Neural crest cell (in vitro differentiated cells): Measurements from ENCODE around the gene NHERF2. TPM values are rescaled to one million over a fixed set of nuclear protein-coding genes. Genes with fewer than 3 reads are reported as not detected.

Experiments
- DNase-seq: peaks from one replicate; pipeline ENCODE4 v3.0.0; 2021; ENCODE audit warnings: low read depth, mixed read lengths, low spot score
- H3K27ac Mint-ChIP-seq: one replicate; pipeline ENCODE4 v1.8.0; 2021; ENCODE audit warnings: mild to moderate bottlenecking, mixed read lengths; ENCODE audit not compliant: unreplicated experiment
- H3K27me3 Mint-ChIP-seq: 2 replicates; pipeline ENCODE4 v1.8.0; 2021; ENCODE audit warnings: low read depth, mild to moderate bottlenecking, mixed read lengths
- H3K36me3 Mint-ChIP-seq: 2 replicates; pipeline ENCODE4 v1.8.0; 2021; ENCODE audit warnings: low read depth, mild to moderate bottlenecking, mixed read lengths
- H3K4me1 Mint-ChIP-seq: 2 replicates; pipeline ENCODE4 v1.8.0; 2021; ENCODE audit warnings: mixed read lengths
- H3K4me3 Mint-ChIP-seq: one replicate; pipeline ENCODE4 v1.8.0; 2021; ENCODE audit warnings: mild to moderate bottlenecking, mixed read lengths
- H3K9me3 Mint-ChIP-seq: 2 replicates; pipeline ENCODE4 v1.8.0; 2021; ENCODE audit warnings: mixed read lengths
- total RNA-seq: library from RNA; stranded (reverse); gene quantifications from 2 replicates; pipeline ENCODE4 v1.2.1, GENCODE V29; 2021
- TF ChIP-seq, protein P1 (sequence below): fragments of 200-600 bp; sonication (generic); conservative IDR thresholded peaks from 2 replicates; pipeline ENCODE4 v1.5.0; 2021; ENCODE audit warnings: antibody characterized with exemption, mild to moderate bottlenecking

The NHERF2 gene
- total RNA-seq, 1 donor from 2014 or later = 8.1 TPM

DNA sequence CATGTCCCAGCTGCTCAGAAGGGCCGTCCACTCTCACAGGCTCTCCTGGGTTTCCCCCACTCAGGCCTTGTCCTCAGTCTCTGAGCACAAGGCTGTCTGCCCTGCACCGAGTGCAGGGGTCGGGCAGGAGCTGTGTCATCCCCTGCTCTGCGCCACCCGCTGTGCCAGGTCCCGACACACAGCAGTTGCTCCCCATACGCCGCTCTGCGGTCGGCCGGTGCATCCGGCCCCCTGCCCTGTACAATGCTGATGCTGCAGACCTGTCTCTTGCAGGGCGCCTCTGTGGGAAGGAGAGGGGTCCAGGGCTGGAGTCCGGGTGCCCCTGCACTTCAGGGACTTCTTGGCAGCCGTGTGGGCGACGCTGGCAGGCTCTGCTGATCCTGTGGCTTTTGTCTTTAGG lies 27.2 kb downstream of the NHERF2 start:
- H3K4me1 Mint-ChIP-seq = peaks cover under 1% of the 10 kb centered on the region
- no peak for DNase-seq
- no peak overlapping the region for H3K27ac Mint-ChIP-seq
- TF ChIP-seq, protein P1, sequence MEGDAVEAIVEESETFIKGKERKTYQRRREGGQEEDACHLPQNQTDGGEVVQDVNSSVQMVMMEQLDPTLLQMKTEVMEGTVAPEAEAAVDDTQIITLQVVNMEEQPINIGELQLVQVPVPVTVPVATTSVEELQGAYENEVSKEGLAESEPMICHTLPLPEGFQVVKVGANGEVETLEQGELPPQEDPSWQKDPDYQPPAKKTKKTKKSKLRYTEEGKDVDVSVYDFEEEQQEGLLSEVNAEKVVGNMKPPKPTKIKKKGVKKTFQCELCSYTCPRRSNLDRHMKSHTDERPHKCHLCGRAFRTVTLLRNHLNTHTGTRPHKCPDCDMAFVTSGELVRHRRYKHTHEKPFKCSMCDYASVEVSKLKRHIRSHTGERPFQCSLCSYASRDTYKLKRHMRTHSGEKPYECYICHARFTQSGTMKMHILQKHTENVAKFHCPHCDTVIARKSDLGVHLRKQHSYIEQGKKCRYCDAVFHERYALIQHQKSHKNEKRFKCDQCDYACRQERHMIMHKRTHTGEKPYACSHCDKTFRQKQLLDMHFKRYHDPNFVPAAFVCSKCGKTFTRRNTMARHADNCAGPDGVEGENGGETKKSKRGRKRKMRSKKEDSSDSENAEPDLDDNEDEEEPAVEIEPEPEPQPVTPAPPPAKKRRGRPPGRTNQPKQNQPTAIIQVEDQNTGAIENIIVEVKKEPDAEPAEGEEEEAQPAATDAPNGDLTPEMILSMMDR = no peak
- no peaks in the 10 kb centered on the region for H3K9me3 Mint-ChIP-seq
- peaks cover 3% of the 10 kb centered on the region for H3K36me3 Mint-ChIP-seq
- no peaks in the 10 kb centered on the region for H3K27me3 Mint-ChIP-seq
- no peak overlapping the region for H3K4me3 Mint-ChIP-seq

DNA sequence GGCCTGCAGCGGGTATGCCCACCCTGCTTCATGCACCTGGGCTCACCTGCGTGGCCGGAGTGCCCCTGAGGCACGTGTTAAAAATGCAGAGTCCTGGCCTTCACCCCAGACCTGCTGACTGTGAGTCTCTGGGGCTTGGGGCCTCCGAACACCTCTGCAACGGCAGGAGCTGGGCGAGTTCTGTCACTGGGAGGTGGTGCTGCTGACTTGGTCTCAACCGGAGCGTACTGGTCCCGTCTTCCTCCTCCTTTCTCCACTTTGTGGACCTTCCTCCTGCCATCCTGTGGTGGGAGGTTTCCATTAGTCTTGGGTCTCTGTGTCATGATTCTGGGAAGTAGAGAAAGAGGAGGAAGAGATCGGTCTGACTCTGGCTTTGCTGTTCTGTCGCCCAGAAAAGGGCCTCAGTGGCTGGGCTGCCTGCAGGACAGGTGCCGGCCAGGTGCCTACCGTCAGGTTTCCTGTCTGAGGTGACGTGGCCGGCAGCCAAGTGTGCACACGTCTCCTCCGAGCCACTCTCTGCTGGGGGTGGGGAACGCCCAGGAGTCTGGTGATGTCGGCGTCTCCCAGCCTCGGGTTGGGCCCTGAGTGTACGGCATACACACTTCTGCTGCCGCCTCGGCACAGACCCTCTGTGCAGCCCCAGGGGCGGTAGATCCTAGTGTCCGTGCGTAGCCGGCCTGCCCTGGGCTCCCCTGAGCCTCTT lies 28.0 kb downstream of the NHERF2 start:
- Mint-ChIP-seq H3K9me3 (no peaks in the 10 kb centered on the region), H3K27ac (no peak overlapping the region), H3K36me3 (peaks cover 3% of the 10 kb centered on the region), H3K27me3 (no peaks in the 10 kb centered on the region), H3K4me3 (no peak overlapping the region), H3K4me1 (no peaks in the 10 kb centered on the region)
- no peak for DNase-seq
- TF ChIP-seq, protein P1 = no peak

DNA sequence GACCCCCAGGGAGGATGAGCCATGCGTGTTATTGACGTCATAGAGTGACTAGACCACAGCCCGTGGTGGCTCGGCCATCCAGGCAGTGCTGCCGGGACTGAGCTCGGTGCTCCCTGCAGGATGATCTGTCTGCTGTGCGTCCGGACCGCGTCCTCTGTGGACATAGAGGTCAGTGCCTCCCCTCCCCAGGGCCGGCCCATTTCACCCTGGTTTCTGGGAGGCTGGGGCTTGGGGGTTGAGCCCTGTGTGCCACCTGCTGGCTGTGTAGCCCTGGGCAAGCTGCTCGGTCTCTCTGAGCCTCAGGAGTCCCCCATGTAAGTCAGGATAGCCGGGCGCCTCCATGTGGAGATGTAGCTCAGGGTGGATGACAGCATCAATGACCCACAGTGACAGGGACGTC lies 29.4 kb downstream of the NHERF2 start:
- H3K9me3 Mint-ChIP-seq = no peaks in the 10 kb centered on the region
- peak overlapping the region; percentile 64 for H3K4me3 Mint-ChIP-seq
- TF ChIP-seq, protein P1 = no peak
- H3K4me1 Mint-ChIP-seq = no peaks in the 10 kb centered on the region
- no peak for DNase-seq
- no peaks in the 10 kb centered on the region for H3K27me3 Mint-ChIP-seq
- H3K27ac Mint-ChIP-seq = no peak overlapping the region
- H3K36me3 Mint-ChIP-seq = peaks cover 3% of the 10 kb centered on the region

DNA sequence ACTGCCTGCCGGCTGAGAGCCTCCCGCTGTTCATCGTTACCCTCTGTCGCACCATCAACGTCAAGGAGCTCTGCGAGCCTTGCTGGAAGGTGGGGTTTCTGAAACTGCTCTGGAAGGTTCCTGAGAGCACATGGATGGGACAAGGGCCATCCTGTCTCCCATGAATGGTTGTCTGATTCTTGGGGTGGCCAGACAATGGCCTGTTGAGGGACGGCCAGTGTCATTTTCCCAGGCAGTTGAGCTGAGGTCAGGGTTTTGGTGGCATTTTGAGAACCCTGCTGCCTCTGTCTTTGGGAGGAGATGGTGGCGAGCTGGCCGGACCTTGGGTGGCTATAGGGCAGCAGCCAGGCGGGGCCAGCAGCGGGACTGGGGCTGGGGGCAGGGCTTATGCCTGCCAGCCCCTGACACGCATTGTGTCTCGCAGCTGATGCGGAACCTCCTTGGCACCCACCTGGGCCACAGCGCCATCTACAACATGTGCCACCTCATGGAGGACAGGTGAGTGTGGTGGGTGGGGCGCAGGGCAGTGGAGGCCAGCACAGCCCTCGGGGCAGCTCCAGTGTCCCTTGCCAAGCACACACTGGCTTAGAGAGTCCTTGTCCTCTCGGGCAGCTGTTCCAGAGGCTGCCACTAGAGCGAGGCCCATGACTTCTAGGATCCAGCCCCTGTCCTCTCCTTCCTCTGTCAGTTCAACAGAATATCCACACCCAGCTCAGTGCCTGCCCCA lies 30.1 kb downstream of the NHERF2 start:
- no peaks in the 10 kb centered on the region for H3K4me1 Mint-ChIP-seq
- H3K4me3 Mint-ChIP-seq = no peak overlapping the region
- DNase-seq = no peak
- no peaks in the 10 kb centered on the region for H3K36me3 Mint-ChIP-seq
- no peak overlapping the region for H3K27ac Mint-ChIP-seq
- TF ChIP-seq, protein P1 = peak; percentile 52
- H3K9me3 Mint-ChIP-seq = no peaks in the 10 kb centered on the region
- no peaks in the 10 kb centered on the region for H3K27me3 Mint-ChIP-seq

DNA sequence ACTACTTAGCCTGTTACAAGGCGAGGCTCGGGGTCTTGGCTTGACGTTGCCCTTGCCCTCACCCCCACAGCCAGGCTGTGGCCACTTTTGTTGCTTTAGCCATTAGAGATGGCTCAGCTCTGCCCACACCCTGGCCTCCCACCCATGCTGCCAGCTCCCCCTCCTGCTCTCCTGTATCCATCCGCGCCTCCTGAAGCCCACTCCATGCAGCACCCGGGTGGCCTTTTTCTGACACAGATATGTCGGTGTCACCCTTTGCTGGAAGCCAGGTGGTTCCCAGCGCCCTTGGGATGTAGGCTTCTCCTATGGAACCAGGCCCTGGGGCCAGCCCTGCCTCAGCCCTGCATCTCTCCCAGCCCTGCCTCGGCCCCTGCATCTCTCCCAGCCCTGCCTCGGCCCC lies 30.7 kb downstream of the NHERF2 start:
- TF ChIP-seq, protein P1 = no peak
- H3K36me3 Mint-ChIP-seq = no peaks in the 10 kb centered on the region
- no peaks in the 10 kb centered on the region for H3K27me3 Mint-ChIP-seq
- no peaks in the 10 kb centered on the region for H3K4me1 Mint-ChIP-seq
- no peak overlapping the region for H3K4me3 Mint-ChIP-seq
- no peak overlapping the region for H3K27ac Mint-ChIP-seq
- H3K9me3 Mint-ChIP-seq = no peaks in the 10 kb centered on the region
- DNase-seq = no peak
